ENCODE measurements around the gene RBM4.

Gene RBM4

GRCh38 chr11:66641834-66642233 is 3.3 kb downstream of the RBM4 start:
- TF ChIP-seq CTCF (IDR thresholded peaks at IDR 0.05; ENCODE audit: low read depth, low read length), result no peak
- H3K4me3 ChIP-seq (ENCODE audit: low read depth, low read length), result peak overlapping the region; percentile 95

- no peak for TF ChIP-seq CTCF (IDR thresholded peaks at IDR 0.05; ENCODE audit: low read depth, low read length)
Measured at GRCh38 chr11:66643745-66644437, 5.4 kb downstream of the RBM4 start.

GRCh38 chr11:66646828-66647227 is 8.3 kb downstream of the RBM4 start:
- TF ChIP-seq CTCF (IDR thresholded peaks at IDR 0.05; ENCODE audit: low read depth, low read length), result no peak
- no peak overlapping the region for H3K4me3 ChIP-seq (ENCODE audit: low read depth, low read length)

More at GRCh38 chr11:66643745-66644437, 5.4 kb downstream of the RBM4 start:
- no peak overlapping the region for H3K4me3 ChIP-seq (ENCODE audit: low read depth, low read length)

DNA sequence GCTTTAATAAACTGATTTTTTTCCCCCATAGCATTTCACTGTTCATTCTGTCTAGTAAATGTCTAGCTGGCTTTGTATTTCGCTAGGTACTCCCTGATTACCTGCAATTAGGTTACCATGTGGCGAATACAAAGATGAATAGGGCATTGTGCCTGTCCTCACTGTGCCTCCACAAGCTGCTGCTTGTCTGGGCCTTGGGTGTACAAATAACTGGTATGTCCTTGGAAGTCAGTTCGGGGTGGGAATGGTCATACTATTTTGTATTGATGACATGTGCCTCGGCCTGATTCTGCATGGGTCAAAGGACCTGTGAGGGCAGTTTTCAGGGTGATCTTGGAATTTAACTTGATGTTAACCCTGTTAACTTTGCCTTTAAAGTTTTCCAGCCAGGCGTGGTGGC is 11.4 kb downstream of the RBM4 start:
- H3K4me3 ChIP-seq (ENCODE audit: low read depth, low read length), result no peak overlapping the region
- TF ChIP-seq CTCF (IDR thresholded peaks at IDR 0.05; ENCODE audit: low read depth, low read length), result no peak

DNA sequence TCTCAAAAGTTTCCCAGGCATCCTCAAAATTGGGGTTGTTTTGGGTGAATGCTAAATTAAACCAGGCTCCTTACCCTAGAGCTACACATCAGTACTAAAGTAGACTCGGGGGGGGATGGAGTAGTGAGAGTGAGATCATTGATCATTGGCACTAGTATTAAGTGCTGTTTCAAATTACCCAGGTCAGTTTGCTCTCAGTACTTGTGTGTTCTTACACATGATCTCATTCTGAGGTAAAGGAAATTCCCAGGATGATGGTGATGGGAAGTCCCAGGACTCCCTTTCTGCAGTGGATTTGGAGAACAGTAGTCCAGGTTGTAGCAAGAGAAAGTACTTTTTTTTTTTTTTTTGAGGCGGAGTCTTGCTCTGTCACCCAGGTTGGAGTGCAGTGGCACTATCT is 12.5 kb downstream of the RBM4 start:
- no peak for TF ChIP-seq CTCF (IDR thresholded peaks at IDR 0.05; ENCODE audit: low read depth, low read length)
- H3K4me3 ChIP-seq (ENCODE audit: low read depth, low read length), result no peak overlapping the region

DNA sequence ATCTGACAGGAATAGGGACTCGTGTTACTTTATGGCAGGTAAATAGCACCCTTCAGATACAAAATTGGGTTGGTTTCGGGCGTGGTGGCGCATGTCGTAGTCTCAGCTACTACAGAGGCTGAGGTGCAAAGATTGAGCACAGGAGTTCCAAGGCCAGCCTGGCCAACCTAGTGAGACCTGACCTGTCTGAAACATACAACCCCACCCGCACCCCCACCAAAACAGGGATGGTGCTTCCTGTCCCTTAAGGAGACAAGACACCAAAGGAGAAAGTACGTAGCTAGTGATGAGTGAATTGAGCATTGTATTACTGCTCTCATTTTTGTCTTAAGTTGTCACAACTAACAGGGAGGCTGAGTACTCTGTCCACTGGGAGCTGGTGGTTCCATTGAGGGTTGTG is 14.1 kb downstream of the RBM4 start:
- no peak overlapping the region for H3K4me3 ChIP-seq (ENCODE audit: low read depth, low read length)
- no peak for TF ChIP-seq CTCF (IDR thresholded peaks at IDR 0.05; ENCODE audit: low read depth, low read length)

GRCh38 chr11:66653123-66653522 is 14.6 kb downstream of the RBM4 start:
- H3K4me3 ChIP-seq (ENCODE audit: low read depth, low read length), result no peak overlapping the region
- TF ChIP-seq CTCF (IDR thresholded peaks at IDR 0.05; ENCODE audit: low read depth, low read length), result no peak

Measured in WI38 (cell line).